Fibroblast of lung (primary cell): ENCODE measurements around the gene VCAM1. TPM values are rescaled to one million over a fixed set of nuclear protein-coding genes. Genes with fewer than 3 reads are reported as not detected.

ENCODE experiments used
- DNase-seq, 2 donors: peaks; one replicate each; pipeline versions ENCODE4 v3.0.0 to v3.0.0-alpha.2; 2010; ENCODE audit warnings: low read depth in 2 of 2
- H2AFZ ChIP-seq: 2 replicates; pipeline ENCODE4 v1.5.1; 2012; ENCODE audit warnings: low read length, control low read depth, inconsistent platforms
- H3K27ac ChIP-seq: 2 replicates; pipeline ENCODE4 v1.5.1; 2011; ENCODE audit warnings: low read length, control low read depth; ENCODE audit not compliant: insufficient read depth
- H3K27me3 ChIP-seq: 2 replicates; pipeline ENCODE4 v1.5.1; 2011; ENCODE audit warnings: mild to moderate bottlenecking, low read length; ENCODE audit not compliant: control insufficient read depth, insufficient read depth
- H3K36me3 ChIP-seq: 2 replicates; pipeline ENCODE4 v1.5.1; 2011; ENCODE audit warnings: low read length; ENCODE audit not compliant: control insufficient read depth, insufficient read depth
- H3K4me1 ChIP-seq: 2 replicates; pipeline ENCODE4 v1.5.1; 2011; ENCODE audit warnings: low read length; ENCODE audit not compliant: control insufficient read depth, insufficient read depth; ENCODE audit errors: extremely low read depth
- H3K4me2 ChIP-seq: 2 replicates; pipeline ENCODE4 v1.5.1; 2011; ENCODE audit warnings: low read length, control low read depth; ENCODE audit not compliant: insufficient read depth; ENCODE audit errors: extremely low read depth
- H3K4me3 ChIP-seq, 4 experiments: fragments of 200-600 bp in 1 of 4; sonication (generic) in 1 of 4; replicated peaks in 1 of 4; 2 replicates each; pipeline ENCODE4 v1.5.1; 2011 to 2016; ENCODE audit warnings: low read length in 4 of 4, low read depth in 3 of 4, mild to moderate bottlenecking in 3 of 4, control low read depth in 2 of 4, inconsistent platforms in 1 of 4, mixed read lengths in 1 of 4; ENCODE audit not compliant: insufficient read depth in 1 of 4; ENCODE audit errors: control extremely low read depth in 1 of 4
- H3K79me2 ChIP-seq: 2 replicates; pipeline ENCODE4 v1.5.1; 2012; ENCODE audit warnings: mild to moderate bottlenecking, low read length, inconsistent platforms; ENCODE audit not compliant: control insufficient read depth, insufficient read depth
- H3K9ac ChIP-seq: 2 replicates; pipeline ENCODE4 v1.5.1; 2011; ENCODE audit warnings: mild to moderate bottlenecking, low read length, control low read depth; ENCODE audit not compliant: insufficient read depth
- H3K9me3 ChIP-seq: 2 replicates; pipeline ENCODE4 v1.5.1; 2012; ENCODE audit warnings: low read depth, low read length; ENCODE audit not compliant: control insufficient read depth, insufficient read depth
- H4K20me1 ChIP-seq: 2 replicates; pipeline ENCODE4 v1.5.1; 2011; ENCODE audit warnings: low read length; ENCODE audit not compliant: control insufficient read depth, insufficient read depth; ENCODE audit errors: extremely low read depth
- CTCF ChIP-seq, 2 donors: IDR thresholded peaks in 1 of 2; conservative IDR thresholded peaks in 1 of 2; 1 replicate in 1 of 2; 2 replicates in 1 of 2; pipeline ENCODE4 v1.5.1; 2011 to 2012; ENCODE audit warnings: low read length in 2 of 2, control low read depth in 1 of 2, inconsistent platforms in 1 of 2, low read depth in 1 of 2, mild to moderate bottlenecking in 1 of 2
- EZH2 ChIP-seq: IDR thresholded peaks from 2 replicates; pipeline ENCODE4 v1.5.1; 2012; ENCODE audit warnings: low read length, control low read depth, mild to moderate bottlenecking; ENCODE audit errors: missing control alignments
- polyA plus RNA-seq, 2 donors: library from polyadenylated mRNA; depleted of rRNA in 1 of 2; stranded (reverse) in 1 of 2; unstranded in 1 of 2; fragments of >200 nt; gene quantifications; 2 replicates each; pipeline ENCODE4 v1.2.1, GENCODE V29; 2011 to 2012; ENCODE audit warnings: missing spikeins in 1 of 2
- total RNA-seq: library from RNA; depleted of rRNA; stranded (reverse); fragments of >200 nt; gene quantifications from 2 replicates; pipeline ENCODE4 v1.2.1, GENCODE V29; 2014

VCAM1 gene
- total and polyA plus RNA-seq, 2 donors (not counting 1 experiment from before 2014, with no cell fraction given), result 0.92 to 14.9 TPM

- no peak overlapping the region for H3K27ac ChIP-seq
- no peaks in the 10 kb centered on the region for H4K20me1 ChIP-seq
- H3K4me1 ChIP-seq, result no peaks in the 10 kb centered on the region
- H3K4me3 ChIP-seq, result no peak overlapping the region
- no peak overlapping the region for H3K4me2 ChIP-seq
- no peaks in the 10 kb centered on the region for H3K36me3 ChIP-seq
- no peaks in the 10 kb centered on the region for H3K27me3 ChIP-seq
- DNase-seq, result no peak
- no peaks in the 10 kb centered on the region for H3K79me2 ChIP-seq
- no peaks in the 10 kb centered on the region for H3K9me3 ChIP-seq
- no peak overlapping the region for H2AFZ ChIP-seq
- H3K9ac ChIP-seq, result no peak overlapping the region
- TF ChIP-seq EZH2, result no peak
- TF ChIP-seq CTCF (conservative IDR thresholded peaks at IDR 0.05 in 1 of 2, IDR thresholded peaks at IDR 0.05 in 1 of 2; ENCODE audit: low read depth in 1 of 2, low read length in 2 of 2), result no peak
These were observed 54.8 kb downstream of the VCAM1 start for GRCh38 chr1:100774370-100774769.

GRCh38 chr1:100775483-100775882, 55.9 kb downstream of the VCAM1 start:
- H3K27me3 ChIP-seq, result no peaks in the 10 kb centered on the region
- no peaks in the 10 kb centered on the region for H3K79me2 ChIP-seq
- no peak overlapping the region for H3K27ac ChIP-seq
- no peak for DNase-seq
- no peaks in the 10 kb centered on the region for H4K20me1 ChIP-seq
- TF ChIP-seq CTCF (conservative IDR thresholded peaks at IDR 0.05 in 1 of 2, IDR thresholded peaks at IDR 0.05 in 1 of 2; ENCODE audit: low read depth in 1 of 2, low read length in 2 of 2) (no peak), EZH2 (no peak)
- no peak overlapping the region for H3K9ac ChIP-seq
- H3K4me1 ChIP-seq, result no peaks in the 10 kb centered on the region
- no peak overlapping the region for H2AFZ ChIP-seq
- H3K36me3 ChIP-seq, result no peaks in the 10 kb centered on the region
- H3K4me2 ChIP-seq, result no peak overlapping the region
- H3K9me3 ChIP-seq, result no peaks in the 10 kb centered on the region
- H3K4me3 ChIP-seq, result no peak overlapping the region

GRCh38 chr1:100778748-100779147, 59.2 kb downstream of the VCAM1 start:
- no peak overlapping the region for H3K27ac ChIP-seq
- DNase-seq, result no peak
- H3K9ac ChIP-seq, result no peak overlapping the region
- H3K4me3 ChIP-seq, result no peak overlapping the region
- H3K9me3 ChIP-seq, result no peaks in the 10 kb centered on the region
- TF ChIP-seq CTCF (conservative IDR thresholded peaks at IDR 0.05 in 1 of 2, IDR thresholded peaks at IDR 0.05 in 1 of 2; ENCODE audit: low read depth in 1 of 2, low read length in 2 of 2) (no peak), EZH2 (no peak)
- H3K79me2 ChIP-seq, result no peaks in the 10 kb centered on the region
- H2AFZ ChIP-seq, result no peak overlapping the region
- H3K27me3 ChIP-seq, result no peaks in the 10 kb centered on the region
- no peak overlapping the region for H3K4me2 ChIP-seq
- no peaks in the 10 kb centered on the region for H3K4me1 ChIP-seq
- no peaks in the 10 kb centered on the region for H3K36me3 ChIP-seq
- no peaks in the 10 kb centered on the region for H4K20me1 ChIP-seq
